ENCODE data around the gene SNRNP70.

The SNRNP70 gene

GRCh38 chr19:49120868-49121267 lies 35.6 kb downstream of the SNRNP70 start:
- no peak for TF ChIP-seq CTCF (IDR thresholded peaks at IDR 0.05)

GRCh38 chr19:49125025-49125731 lies 39.9 kb downstream of the SNRNP70 start:
- TF ChIP-seq CTCF (IDR thresholded peaks at IDR 0.05), result no peak

- no peak for TF ChIP-seq CTCF (IDR thresholded peaks at IDR 0.05)
These were observed 41.3 kb downstream of the SNRNP70 start for GRCh38 chr19:49126575-49126974.

GRCh38 chr19:49127674-49128544 lies 42.7 kb downstream of the SNRNP70 start:
- TF ChIP-seq CTCF (IDR thresholded peaks at IDR 0.05), result no peak

GRCh38 chr19:49128545-49129237 lies 43.4 kb downstream of the SNRNP70 start:
- no peak for TF ChIP-seq CTCF (IDR thresholded peaks at IDR 0.05)

GRCh38 chr19:49129238-49129583 lies 44.0 kb downstream of the SNRNP70 start:
- no peak for TF ChIP-seq CTCF (IDR thresholded peaks at IDR 0.05)

GRCh38 chr19:49130325-49130724 lies 45.1 kb downstream of the SNRNP70 start:
- no peak for TF ChIP-seq CTCF (IDR thresholded peaks at IDR 0.05)
